Fibroblast of lung (primary cell): Measurements from ENCODE around the gene ECD. TPM values are rescaled to one million over a fixed set of nuclear protein-coding genes. Genes with fewer than 3 reads are reported as not detected.
A peak's percentile ranks its signal among the peaks of the same experiment; 100 is the strongest.

Experiments used
- DNase-seq, 2 donors: peaks; one replicate each; pipeline versions ENCODE4 v3.0.0 to v3.0.0-alpha.2; 2010; ENCODE audit warnings: low read depth in 2 of 2
- H2AFZ ChIP-seq: 2 replicates; pipeline ENCODE4 v1.5.1; 2012; ENCODE audit warnings: low read length, control low read depth, inconsistent platforms
- H3K27ac ChIP-seq: 2 replicates; pipeline ENCODE4 v1.5.1; 2011; ENCODE audit warnings: low read length, control low read depth; ENCODE audit not compliant: insufficient read depth
- H3K27me3 ChIP-seq: 2 replicates; pipeline ENCODE4 v1.5.1; 2011; ENCODE audit warnings: mild to moderate bottlenecking, low read length; ENCODE audit not compliant: control insufficient read depth, insufficient read depth
- H3K36me3 ChIP-seq: 2 replicates; pipeline ENCODE4 v1.5.1; 2011; ENCODE audit warnings: low read length; ENCODE audit not compliant: control insufficient read depth, insufficient read depth
- H3K4me1 ChIP-seq: 2 replicates; pipeline ENCODE4 v1.5.1; 2011; ENCODE audit warnings: low read length; ENCODE audit not compliant: control insufficient read depth, insufficient read depth; ENCODE audit errors: extremely low read depth
- H3K4me2 ChIP-seq: 2 replicates; pipeline ENCODE4 v1.5.1; 2011; ENCODE audit warnings: low read length, control low read depth; ENCODE audit not compliant: insufficient read depth; ENCODE audit errors: extremely low read depth
- H3K4me3 ChIP-seq, 4 experiments: fragments of 200-600 bp in 1 of 4; sonication (generic) in 1 of 4; replicated peaks in 1 of 4; 2 replicates each; pipeline ENCODE4 v1.5.1; 2011 to 2016; ENCODE audit warnings: low read length in 4 of 4, low read depth in 3 of 4, mild to moderate bottlenecking in 3 of 4, control low read depth in 2 of 4, inconsistent platforms in 1 of 4, mixed read lengths in 1 of 4; ENCODE audit not compliant: insufficient read depth in 1 of 4; ENCODE audit errors: control extremely low read depth in 1 of 4
- H3K79me2 ChIP-seq: 2 replicates; pipeline ENCODE4 v1.5.1; 2012; ENCODE audit warnings: mild to moderate bottlenecking, low read length, inconsistent platforms; ENCODE audit not compliant: control insufficient read depth, insufficient read depth
- H3K9ac ChIP-seq: 2 replicates; pipeline ENCODE4 v1.5.1; 2011; ENCODE audit warnings: mild to moderate bottlenecking, low read length, control low read depth; ENCODE audit not compliant: insufficient read depth
- H3K9me3 ChIP-seq: 2 replicates; pipeline ENCODE4 v1.5.1; 2012; ENCODE audit warnings: low read depth, low read length; ENCODE audit not compliant: control insufficient read depth, insufficient read depth
- H4K20me1 ChIP-seq: 2 replicates; pipeline ENCODE4 v1.5.1; 2011; ENCODE audit warnings: low read length; ENCODE audit not compliant: control insufficient read depth, insufficient read depth; ENCODE audit errors: extremely low read depth
- CTCF ChIP-seq, 2 donors: IDR thresholded peaks in 1 of 2; conservative IDR thresholded peaks in 1 of 2; 1 replicate in 1 of 2; 2 replicates in 1 of 2; pipeline ENCODE4 v1.5.1; 2011 to 2012; ENCODE audit warnings: low read length in 2 of 2, control low read depth in 1 of 2, inconsistent platforms in 1 of 2, low read depth in 1 of 2, mild to moderate bottlenecking in 1 of 2
- EZH2 ChIP-seq: IDR thresholded peaks from 2 replicates; pipeline ENCODE4 v1.5.1; 2012; ENCODE audit warnings: low read length, control low read depth, mild to moderate bottlenecking; ENCODE audit errors: missing control alignments
- polyA plus RNA-seq, 2 donors: library from polyadenylated mRNA; depleted of rRNA in 1 of 2; stranded (reverse) in 1 of 2; unstranded in 1 of 2; fragments of >200 nt; gene quantifications; 2 replicates each; pipeline ENCODE4 v1.2.1, GENCODE V29; 2011 to 2012; ENCODE audit warnings: missing spikeins in 1 of 2
- total RNA-seq: library from RNA; depleted of rRNA; stranded (reverse); fragments of >200 nt; gene quantifications from 2 replicates; pipeline ENCODE4 v1.2.1, GENCODE V29; 2014

The ECD gene
- total and polyA plus RNA-seq, 2 donors (not counting 1 experiment from before 2014, with no cell fraction given) = 22.0 to 40.9 TPM

- H3K4me1 ChIP-seq = no peaks in the 10 kb centered on the region
- no peak for TF ChIP-seq CTCF (conservative IDR thresholded peaks at IDR 0.05 in 1 of 2, IDR thresholded peaks at IDR 0.05 in 1 of 2; ENCODE audit: low read depth in 1 of 2, low read length in 2 of 2)
- TF ChIP-seq EZH2 = no peak
- no peaks in the 10 kb centered on the region for H4K20me1 ChIP-seq
- no peaks in the 10 kb centered on the region for H3K9me3 ChIP-seq
- H3K9ac ChIP-seq = no peak overlapping the region
- no peak overlapping the region for H3K4me2 ChIP-seq
- no peaks in the 10 kb centered on the region for H3K27me3 ChIP-seq
- H3K4me3 ChIP-seq = no peak overlapping the region
- H3K36me3 ChIP-seq = peaks cover 1% of the 10 kb centered on the region
- no peak overlapping the region for H3K27ac ChIP-seq
- DNase-seq = peak in 1 of 2 donors; percentile 84
- H3K79me2 ChIP-seq = no peaks in the 10 kb centered on the region
- H2AFZ ChIP-seq = no peak overlapping the region
Observed at GRCh38 chr10:73182568-73182967, 14.8 kb upstream of the ECD start.

GRCh38 chr10:73174148-73174925 lies 6.5 kb upstream of the ECD start:
- Histone ChIP-seq H3K4me2 (no peak overlapping the region), H3K4me1 (no peaks in the 10 kb centered on the region), H3K27ac (no peak overlapping the region), H3K79me2 (peaks cover 2% of the 10 kb centered on the region), H3K9ac (no peak overlapping the region), H3K4me3 (no peak overlapping the region), H3K27me3 (no peaks in the 10 kb centered on the region), H3K36me3 (no peaks in the 10 kb centered on the region), H3K9me3 (no peaks in the 10 kb centered on the region), H2AFZ (no peak overlapping the region), H4K20me1 (no peaks in the 10 kb centered on the region)
- TF ChIP-seq CTCF (conservative IDR thresholded peaks at IDR 0.05 in 1 of 2, IDR thresholded peaks at IDR 0.05 in 1 of 2; ENCODE audit: low read depth in 1 of 2, low read length in 2 of 2) = no peak
- TF ChIP-seq EZH2 = no peak
- DNase-seq = no peak

- no peaks in the 10 kb centered on the region for H3K27me3 ChIP-seq
- DNase-seq = no peak
- H3K79me2 ChIP-seq = peaks cover 9% of the 10 kb centered on the region
- no peak overlapping the region for H3K4me3 ChIP-seq
- H3K9me3 ChIP-seq = no peaks in the 10 kb centered on the region
- H3K36me3 ChIP-seq = no peaks in the 10 kb centered on the region
- H4K20me1 ChIP-seq = no peaks in the 10 kb centered on the region
- H3K4me2 ChIP-seq = no peak overlapping the region
- H3K9ac ChIP-seq = no peak overlapping the region
- TF ChIP-seq CTCF (conservative IDR thresholded peaks at IDR 0.05 in 1 of 2, IDR thresholded peaks at IDR 0.05 in 1 of 2; ENCODE audit: low read depth in 1 of 2, low read length in 2 of 2) = no peak
- TF ChIP-seq EZH2 = no peak
- no peak overlapping the region for H3K27ac ChIP-seq
- no peaks in the 10 kb centered on the region for H3K4me1 ChIP-seq
- no peak overlapping the region for H2AFZ ChIP-seq
Observed at GRCh38 chr10:73172867-73173266, 5.1 kb upstream of the ECD start.
